Left ventricle myocardium inferior (tissue), 1 donor: Measurements from ENCODE around the gene CCL15. TPM values are rescaled to one million over a fixed set of nuclear protein-coding genes. Genes with fewer than 3 reads are reported as not detected.

Source experiments
- DNase-seq: peaks from one replicate; pipeline ENCODE4 v3.0.0-alpha.2; 2020
- H3K27ac ChIP-seq: fragments of 200-600 bp; replicated peaks from 2 replicates; pipeline ENCODE4 v1.8.0; 2021
- H3K27me3 ChIP-seq: fragments of 200-600 bp; 2 replicates; pipeline ENCODE4 v1.8.0; 2021; ENCODE audit warnings: low read depth
- H3K36me3 ChIP-seq: fragments of 200-600 bp; 2 replicates; pipeline ENCODE4 v1.8.0; 2021
- H3K4me1 ChIP-seq: fragments of 200-600 bp; 2 replicates; pipeline ENCODE4 v1.8.0; 2021
- H3K4me3 ChIP-seq: fragments of 200-600 bp; 2 replicates; pipeline ENCODE4 v1.8.0; 2021; ENCODE audit warnings: mild to moderate bottlenecking, moderate library complexity
- H3K9me3 ChIP-seq: fragments of 200-600 bp; replicated peaks from 2 replicates; pipeline ENCODE4 v1.8.0; 2021
- intact Hi-C: fragments of 100-400 bp; cut with micrococcal nuclease; formaldehyde crosslinking; loops from one replicate; pipeline ENCODE4 v1.11.0; 2022
- long read RNA-seq: library from polyadenylated mRNA; unstranded; transcript quantifications from one replicate; pipeline ENCODE4 v2.0.0, GENCODE V29; 2021
- total RNA-seq: library from RNA; stranded (reverse); fragmentation: NEBNext Ultra II Directional; extraction: Animal tissue kit (Norgen Biotek cat#: 25700); gene quantifications from one replicate; pipeline ENCODE4 v1.2.1, GENCODE V29; 2021
- TF ChIP-seq, protein P1 (sequence below): fragments of 200-600 bp; IDR thresholded peaks from 2 replicates; pipeline ENCODE4 v1.8.0; 2021; ENCODE audit warnings: antibody characterized with exemption, mild to moderate bottlenecking, borderline replicate concordance
- donor health status: DM: no; HTN: yes; CAD: no; lungs with severe emphysema.

CCL15 gene
- total RNA-seq, result not detected
- long read RNA-seq, result 0 reads

DNA sequence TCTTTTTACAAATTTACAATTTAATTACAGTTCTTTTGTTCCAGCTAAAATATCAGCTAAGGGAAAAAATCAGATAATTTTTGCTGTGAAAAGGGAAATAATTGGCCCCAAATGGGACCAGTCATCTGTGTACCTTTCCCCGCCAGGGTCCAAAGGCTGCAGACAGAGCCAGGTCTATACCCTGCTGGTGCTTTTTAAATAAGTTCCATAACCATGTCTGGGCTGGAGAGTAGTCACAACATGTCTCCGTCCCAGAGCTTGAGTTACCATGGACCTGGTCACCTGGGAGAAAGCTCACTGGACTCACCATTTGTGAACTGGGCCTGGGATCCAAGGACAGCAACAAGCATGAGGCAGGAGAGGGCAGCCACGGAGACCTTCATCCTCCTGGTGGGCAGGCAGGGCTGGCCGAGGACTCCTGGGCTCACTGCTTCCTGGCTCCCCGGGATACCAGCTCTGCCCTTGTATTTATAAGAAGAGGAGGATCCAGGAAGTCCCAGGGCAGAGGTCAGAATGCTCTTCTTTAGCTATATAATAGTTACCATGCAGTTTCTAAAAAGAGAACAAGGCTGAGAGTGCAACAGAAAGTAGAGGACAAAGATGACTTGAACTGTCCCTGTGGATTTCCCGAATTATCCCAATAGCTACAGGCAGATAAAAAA is at the start of gene CCL15:
TSS of gene CCL15 (minus strand) at position 444 of the 662 bp plus-strand sequence. CDS start at position 383, 61 bp downstream.
- TF ChIP-seq, protein P1, sequence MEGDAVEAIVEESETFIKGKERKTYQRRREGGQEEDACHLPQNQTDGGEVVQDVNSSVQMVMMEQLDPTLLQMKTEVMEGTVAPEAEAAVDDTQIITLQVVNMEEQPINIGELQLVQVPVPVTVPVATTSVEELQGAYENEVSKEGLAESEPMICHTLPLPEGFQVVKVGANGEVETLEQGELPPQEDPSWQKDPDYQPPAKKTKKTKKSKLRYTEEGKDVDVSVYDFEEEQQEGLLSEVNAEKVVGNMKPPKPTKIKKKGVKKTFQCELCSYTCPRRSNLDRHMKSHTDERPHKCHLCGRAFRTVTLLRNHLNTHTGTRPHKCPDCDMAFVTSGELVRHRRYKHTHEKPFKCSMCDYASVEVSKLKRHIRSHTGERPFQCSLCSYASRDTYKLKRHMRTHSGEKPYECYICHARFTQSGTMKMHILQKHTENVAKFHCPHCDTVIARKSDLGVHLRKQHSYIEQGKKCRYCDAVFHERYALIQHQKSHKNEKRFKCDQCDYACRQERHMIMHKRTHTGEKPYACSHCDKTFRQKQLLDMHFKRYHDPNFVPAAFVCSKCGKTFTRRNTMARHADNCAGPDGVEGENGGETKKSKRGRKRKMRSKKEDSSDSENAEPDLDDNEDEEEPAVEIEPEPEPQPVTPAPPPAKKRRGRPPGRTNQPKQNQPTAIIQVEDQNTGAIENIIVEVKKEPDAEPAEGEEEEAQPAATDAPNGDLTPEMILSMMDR, result no peak
- Histone ChIP-seq H3K27ac (no peak within 1 kb of the TSS), H3K4me1 (peaks cover 5% of the 10 kb centered on the region), H3K27me3 (peaks cover 16% of the 10 kb centered on the region), H3K36me3 (no peaks in the 10 kb centered on the region), H3K4me3 (no peak within 1 kb of the TSS), H3K9me3 (no peaks in the 10 kb centered on the region)
- no peak for DNase-seq
- intact Hi-C loops, result no loop called here

- no peak overlapping the region for H3K4me3 ChIP-seq
- no peaks in the 10 kb centered on the region for H3K36me3 ChIP-seq
- H3K27ac ChIP-seq, result no peak overlapping the region
- intact Hi-C loops, result loop anchor here (10.0 kb wide), 1 partner anchor 45 kb away; the partner anchor contains the start of gene CCL3
- no peaks in the 10 kb centered on the region for H3K4me1 ChIP-seq
- TF ChIP-seq, protein P1, result no peak
- H3K27me3 ChIP-seq, result peaks cover 14% of the 10 kb centered on the region
- DNase-seq, result no peak
- peaks cover 51% of the 10 kb centered on the region for H3K9me3 ChIP-seq
Observed at GRCh38 chr17:36049643-36050042, 48.3 kb upstream of the CCL15 start.

GRCh38 chr17:36048066-36048465 is 46.7 kb upstream of the CCL15 start:
- H3K36me3 ChIP-seq, result no peaks in the 10 kb centered on the region
- H3K4me3 ChIP-seq, result no peak overlapping the region
- H3K4me1 ChIP-seq, result no peaks in the 10 kb centered on the region
- H3K9me3 ChIP-seq, result peaks cover 50% of the 10 kb centered on the region
- H3K27me3 ChIP-seq, result peaks cover 14% of the 10 kb centered on the region
- intact Hi-C loops, result loop anchor here (10.0 kb wide), 1 partner anchor 47 kb away; the partner anchor contains the start of gene CCL3
- TF ChIP-seq, protein P1, result no peak
- H3K27ac ChIP-seq, result no peak overlapping the region
- no peak for DNase-seq

DNA sequence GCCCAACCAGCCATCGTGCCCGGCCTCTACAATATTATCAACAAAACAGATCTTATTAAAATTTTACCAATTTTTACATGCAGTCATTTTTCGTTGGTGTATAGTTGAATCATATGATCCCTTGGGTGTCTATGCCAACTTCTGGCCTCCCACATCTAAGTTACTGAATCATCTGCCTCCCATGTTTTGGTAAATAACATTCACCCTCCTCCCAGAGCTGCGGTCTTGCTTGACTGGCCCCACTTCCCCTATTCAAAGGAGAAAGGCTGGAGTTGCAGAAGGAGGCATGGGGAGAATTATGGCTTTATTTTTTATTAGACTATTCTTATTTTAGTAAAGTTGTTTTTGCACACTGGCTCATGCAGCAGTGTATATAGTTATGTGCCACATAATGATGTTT is 34.9 kb upstream of the CCL15 start:
- intact Hi-C loops, result no loop called here

GRCh38 chr17:36034127-36034526 is 32.8 kb upstream of the CCL15 start:
- TF ChIP-seq, protein P1, result no peak
- Histone ChIP-seq H3K4me1 (no peaks in the 10 kb centered on the region), H3K27me3 (peaks cover 19% of the 10 kb centered on the region), H3K9me3 (no peaks in the 10 kb centered on the region), H3K36me3 (no peaks in the 10 kb centered on the region), H3K4me3 (no peak overlapping the region), H3K27ac (no peak overlapping the region)
- intact Hi-C loops, result no loop called here
- DNase-seq, result no peak

More for the DNA sequence above, 34.9 kb upstream of the CCL15 start:
- Histone ChIP-seq H3K4me1 (no peaks in the 10 kb centered on the region), H3K27me3 (peaks cover 14% of the 10 kb centered on the region), H3K9me3 (no peaks in the 10 kb centered on the region), H3K4me3 (no peak overlapping the region), H3K27ac (no peak overlapping the region), H3K36me3 (no peaks in the 10 kb centered on the region)
- TF ChIP-seq, protein P1, result no peak
- DNase-seq, result no peak
